ENCODE data around the gene LMAN1L. TPM values are rescaled to one million over a fixed set of nuclear protein-coding genes. Genes with fewer than 3 reads are reported as not detected.
A peak's percentile ranks its signal among the peaks of the same experiment; 100 is the strongest.

The LMAN1L gene
- total RNA-seq, 1 experiment from 2014 or later: not detected

DNA sequence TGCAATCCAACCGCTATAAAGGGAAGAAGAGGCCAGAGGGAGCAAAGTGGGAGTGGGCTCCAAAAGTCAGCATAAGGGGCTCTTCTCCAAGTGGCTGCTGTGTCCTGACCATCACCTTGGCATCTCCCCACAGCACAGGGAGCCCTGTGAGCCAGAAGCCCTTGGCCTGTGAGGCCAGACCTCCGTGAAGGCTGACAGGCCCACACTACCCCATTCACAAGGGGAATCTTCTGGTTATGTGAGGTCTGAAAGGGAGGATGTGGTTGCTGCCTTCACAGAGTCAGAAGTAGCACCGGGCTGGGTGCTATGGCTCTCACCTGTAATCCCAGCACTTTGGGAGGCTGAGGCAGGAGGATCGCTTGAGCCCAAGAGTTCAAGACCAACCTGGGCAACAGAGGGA lies 32.9 kb downstream of the LMAN1L start:
- no peak overlapping the region for H2BK120ac ChIP-seq (ENCODE audit: low read depth, low read length, poor library complexity, severe bottlenecking)
- no peaks in the 10 kb centered on the region for H3K79me2 ChIP-seq (ENCODE audit: insufficient read depth, low read length)
- no peak overlapping the region for H2AFZ ChIP-seq (ENCODE audit: low read length)
- no peak overlapping the region for H4K91ac ChIP-seq (ENCODE audit: insufficient read length, low read depth, low read length)
- H3K14ac ChIP-seq (ENCODE audit: insufficient read depth, low read length): no peak overlapping the region
- Mint-ChIP-seq H3K9me3 (no peaks in the 10 kb centered on the region), H3K36me3 (ENCODE audit: insufficient read depth in 1 of 3, low read depth in 3 of 3) (peaks cover 10 to 54% (median 42%) of the 10 kb centered on the region in 3 experiments), H3K4me1 (peaks cover 18 to 30% of the 10 kb centered on the region in 2 experiments), H3K27me3 (ENCODE audit: low read depth) (no peaks in the 10 kb centered on the region), H3K27ac (peak overlapping the region in 1 of 3 experiments; percentile 65; a peak in 2 of 7 replicates), H3K4me3 (no peak overlapping the region)
- H4K20me1 ChIP-seq (ENCODE audit: control insufficient read depth, insufficient read depth, insufficient read length): no peaks in the 10 kb centered on the region
- H3K9ac ChIP-seq (ENCODE audit: extremely low read depth, insufficient read length, low read length): no peak overlapping the region
- H2BK12ac ChIP-seq (ENCODE audit: insufficient read length, low read depth, low read length): no peak overlapping the region
- H3K27ac ChIP-seq (ENCODE audit: insufficient read length, low read depth, low read length): no peak overlapping the region
- H2BK5ac ChIP-seq (ENCODE audit: insufficient read length, low read length): no peak overlapping the region
- H3K4ac ChIP-seq (ENCODE audit: low read depth, low read length): no peak overlapping the region
- H2AK5ac ChIP-seq (ENCODE audit: insufficient read length, low read length): no peak overlapping the region
- TF ChIP-seq, protein P1, sequence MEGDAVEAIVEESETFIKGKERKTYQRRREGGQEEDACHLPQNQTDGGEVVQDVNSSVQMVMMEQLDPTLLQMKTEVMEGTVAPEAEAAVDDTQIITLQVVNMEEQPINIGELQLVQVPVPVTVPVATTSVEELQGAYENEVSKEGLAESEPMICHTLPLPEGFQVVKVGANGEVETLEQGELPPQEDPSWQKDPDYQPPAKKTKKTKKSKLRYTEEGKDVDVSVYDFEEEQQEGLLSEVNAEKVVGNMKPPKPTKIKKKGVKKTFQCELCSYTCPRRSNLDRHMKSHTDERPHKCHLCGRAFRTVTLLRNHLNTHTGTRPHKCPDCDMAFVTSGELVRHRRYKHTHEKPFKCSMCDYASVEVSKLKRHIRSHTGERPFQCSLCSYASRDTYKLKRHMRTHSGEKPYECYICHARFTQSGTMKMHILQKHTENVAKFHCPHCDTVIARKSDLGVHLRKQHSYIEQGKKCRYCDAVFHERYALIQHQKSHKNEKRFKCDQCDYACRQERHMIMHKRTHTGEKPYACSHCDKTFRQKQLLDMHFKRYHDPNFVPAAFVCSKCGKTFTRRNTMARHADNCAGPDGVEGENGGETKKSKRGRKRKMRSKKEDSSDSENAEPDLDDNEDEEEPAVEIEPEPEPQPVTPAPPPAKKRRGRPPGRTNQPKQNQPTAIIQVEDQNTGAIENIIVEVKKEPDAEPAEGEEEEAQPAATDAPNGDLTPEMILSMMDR (conservative IDR thresholded peaks at IDR 0.05): no peak
- H3K4me2 ChIP-seq (ENCODE audit: insufficient read depth, insufficient read length, low read length): no peak overlapping the region
- no peak overlapping the region for H3K18ac ChIP-seq (ENCODE audit: insufficient read length, low read depth, low read length)
- no peaks in the 10 kb centered on the region for H3K79me1 ChIP-seq (ENCODE audit: insufficient read depth, low read depth, low read length, poor library complexity, severe bottlenecking)
- H4K5ac ChIP-seq (ENCODE audit: insufficient read length, low read depth, low read length): no peak overlapping the region
- peaks cover 6% of the 10 kb centered on the region for H3K23me2 ChIP-seq (ENCODE audit: insufficient read length, low read depth, low read length, poor library complexity, severe bottlenecking)
- H2BK15ac ChIP-seq (ENCODE audit: low read depth, low read length): no peak overlapping the region
- no CpG with 5 or more reads among the region's 4 CpGs for WGBS (ENCODE audit: extremely low coverage, insufficient read length, low lambda C conversion rate)
- no peak overlapping the region for H3K23ac ChIP-seq (ENCODE audit: insufficient read length, low read depth, low read length)
- H2BK20ac ChIP-seq (ENCODE audit: low read depth, low read length, poor library complexity, severe bottlenecking): no peak overlapping the region
- no peaks in the 10 kb centered on the region; the same call in 1 of the 2 replicates for H3K4me1 ChIP-seq (ENCODE audit: insufficient read depth, low read length)
- DNase-seq: no peak
- H4K8ac ChIP-seq (replicated peaks; ENCODE audit: insufficient read length, low read depth, low read length): no peak overlapping the region
- no peak overlapping the region for H3T11ph ChIP-seq (ENCODE audit: low read length)
- no peaks in the 10 kb centered on the region for H3K9me3 ChIP-seq (ENCODE audit: control insufficient read depth, low read depth, low read length)
- no peak overlapping the region for H3K56ac ChIP-seq (ENCODE audit: insufficient read length, low read depth, low read length)
- no peaks in the 10 kb centered on the region for H3K27me3 ChIP-seq (ENCODE audit: insufficient read depth, low read length)

All from H9 (cell line).